Mesenchymal stem cell (in vitro differentiated cells and primary cell): ENCODE results near the gene BDKRB2.

ENCODE experiments used
- DNase-seq: peaks from one replicate; pipeline ENCODE4 v3.0.0-alpha.2; 2013
- H2AFZ ChIP-seq: one replicate; pipeline ENCODE4 v1.6.1; 2013; ENCODE audit warnings: low read depth, mild to moderate bottlenecking, control low read depth, inconsistent platforms, low read length, moderate library complexity
- H2AK5ac ChIP-seq: 2 replicates; pipeline ENCODE4 v1.6.1; 2013; ENCODE audit warnings: low read length, moderate library complexity, mild to moderate bottlenecking, inconsistent platforms; ENCODE audit not compliant: severe bottlenecking
- H2BK120ac ChIP-seq: one replicate; pipeline ENCODE4 v1.6.1; 2013; ENCODE audit warnings: low read depth, mild to moderate bottlenecking, inconsistent platforms, low read length, moderate library complexity
- H2BK12ac ChIP-seq, 2 experiments: one replicate each; pipeline ENCODE4 v1.6.1; 2013; ENCODE audit warnings: inconsistent platforms in 2 of 2, low read length in 2 of 2, mild to moderate bottlenecking in 2 of 2, moderate library complexity in 2 of 2, control low read depth in 1 of 2
- H2BK15ac ChIP-seq: one replicate; pipeline ENCODE4 v1.6.1; 2013; ENCODE audit warnings: mild to moderate bottlenecking, low read depth, inconsistent platforms; ENCODE audit not compliant: poor library complexity, severe bottlenecking
- H2BK5ac ChIP-seq: 2 replicates; pipeline ENCODE4 v1.6.1; 2013; ENCODE audit warnings: low read depth, mild to moderate bottlenecking, low read length, control low read depth, inconsistent platforms; ENCODE audit not compliant: poor library complexity, severe bottlenecking
- H3K14ac ChIP-seq, 2 experiments: one replicate each; pipeline ENCODE4 v1.6.1; 2013; ENCODE audit warnings: inconsistent platforms in 2 of 2, low read length in 2 of 2, control low read depth in 1 of 2, mild to moderate bottlenecking in 1 of 2, moderate library complexity in 1 of 2
- H3K18ac ChIP-seq, 2 experiments: one replicate each; pipeline ENCODE4 v1.6.1; 2013; ENCODE audit warnings: inconsistent platforms in 2 of 2, low read length in 2 of 2, control low read depth in 1 of 2, low read depth in 1 of 2, mild to moderate bottlenecking in 1 of 2
- H3K23ac ChIP-seq, 2 experiments: one replicate each; pipeline ENCODE4 v1.6.1; 2013; ENCODE audit warnings: inconsistent platforms in 2 of 2, low read length in 2 of 2, mild to moderate bottlenecking in 2 of 2, moderate library complexity in 2 of 2, control low read depth in 1 of 2
- H3K27ac ChIP-seq: 2 replicates; pipeline ENCODE4 v1.5.1; 2013; ENCODE audit warnings: mild to moderate bottlenecking, moderate library complexity, low read length, control low read depth, inconsistent platforms; ENCODE audit not compliant: poor library complexity, severe bottlenecking
- H3K27me3 ChIP-seq, 2 experiments: 2 replicates each; pipeline versions ENCODE4 v1.6.1 to v1.7.0; 2013; ENCODE audit warnings: low read length in 2 of 2, mild to moderate bottlenecking in 2 of 2, moderate library complexity in 2 of 2, control low read depth in 1 of 2, inconsistent platforms in 1 of 2; ENCODE audit not compliant: control insufficient read depth in 1 of 2, insufficient read depth in 1 of 2
- H3K36me3 ChIP-seq, 2 experiments: 2 replicates each; pipeline versions ENCODE4 v1.6.1 to v1.7.0; 2013; ENCODE audit warnings: low read length in 2 of 2, control low read depth in 1 of 2, inconsistent platforms in 1 of 2, low read depth in 1 of 2, mild to moderate bottlenecking in 1 of 2; ENCODE audit not compliant: insufficient read depth in 2 of 2, control insufficient read depth in 1 of 2
- H3K4ac ChIP-seq, 2 experiments: one replicate each; pipeline ENCODE4 v1.6.1; 2013; ENCODE audit warnings: inconsistent platforms in 2 of 2, low read length in 2 of 2, mild to moderate bottlenecking in 2 of 2, moderate library complexity in 2 of 2, control low read depth in 1 of 2, low read depth in 1 of 2
- H3K4me1 ChIP-seq: 2 replicates; pipeline ENCODE4 v1.6.1; 2013; ENCODE audit warnings: low read depth, low read length, control low read depth; ENCODE audit not compliant: control insufficient read depth, insufficient read depth
- H3K4me2 ChIP-seq: 2 replicates; pipeline ENCODE4 v1.6.1; 2013; ENCODE audit warnings: low read length, mild to moderate bottlenecking, inconsistent platforms; ENCODE audit not compliant: poor library complexity, severe bottlenecking
- H3K4me3 ChIP-seq, 2 experiments: 2 replicates each; pipeline versions ENCODE4 v1.5.1 to v1.7.0; 2013; ENCODE audit warnings: low read length in 2 of 2, mild to moderate bottlenecking in 2 of 2, control low read depth in 1 of 2, low read depth in 1 of 2; ENCODE audit not compliant: insufficient read depth in 1 of 2
- H3K79me1 ChIP-seq: replicated peaks from 2 replicates; pipeline ENCODE4 v1.6.1; 2013; ENCODE audit warnings: mild to moderate bottlenecking, control low read depth, low read length, inconsistent platforms; ENCODE audit not compliant: poor library complexity, severe bottlenecking
- H3K9ac ChIP-seq: 2 replicates; pipeline ENCODE4 v1.7.0; 2013; ENCODE audit warnings: mild to moderate bottlenecking, low read length, moderate library complexity
- H3K9me3 ChIP-seq: 2 replicates; pipeline ENCODE4 v1.7.0; 2013; ENCODE audit warnings: mild to moderate bottlenecking, low read length; ENCODE audit not compliant: control insufficient read depth
- H4K8ac ChIP-seq: one replicate; pipeline ENCODE4 v1.6.1; 2013; ENCODE audit warnings: inconsistent platforms, mild to moderate bottlenecking, low read length, moderate library complexity
- H4K91ac ChIP-seq: one replicate; pipeline ENCODE4 v1.6.1; 2013; ENCODE audit warnings: mild to moderate bottlenecking, low read length, inconsistent platforms
- WGBS: methylation state at CpG from one replicate; pipeline ENCODE4 v1.1.7; 2013; ENCODE audit warnings: mixed read lengths; 5-methylcytosine and 5-hydroxymethylcytosine counted together

Gene BDKRB2

GRCh38 chr14:96177766-96178375 is 26.8 kb upstream of the BDKRB2 start:
- H3K4me1 ChIP-seq: peaks cover 7% of the 10 kb centered on the region
- no peak overlapping the region for H2BK5ac ChIP-seq
- no peak overlapping the region for H2AFZ ChIP-seq
- no peak overlapping the region for H2BK120ac ChIP-seq
- no peak overlapping the region for H3K27ac ChIP-seq
- H3K79me1 ChIP-seq: no peaks in the 10 kb centered on the region
- no peaks in the 10 kb centered on the region for H3K9me3 ChIP-seq
- H3K27me3 ChIP-seq: peaks cover 0 to 19% of the 10 kb centered on the region in 2 experiments
- peak overlapping the region; percentile 71 for H3K9ac ChIP-seq
- peak overlapping the region in 1 of 2 experiments; percentile 18 for H3K14ac ChIP-seq
- H4K8ac ChIP-seq: no peak overlapping the region
- peak overlapping the region; percentile 24 for H2AK5ac ChIP-seq
- no peak overlapping the region for H3K4ac ChIP-seq
- WGBS: 49% methylated on average over 8 of the region's 10 CpGs
- H3K18ac ChIP-seq: peak overlapping the region; percentile 18 to 47
- H3K36me3 ChIP-seq: no peaks in the 10 kb centered on the region
- no peak overlapping the region for H3K4me2 ChIP-seq
- DNase-seq: peak; percentile 24
- H4K91ac ChIP-seq: peak overlapping the region; percentile 40
- H2BK15ac ChIP-seq: no peak overlapping the region
- no peak overlapping the region for H3K23ac ChIP-seq
- peak overlapping the region in 1 of 2 experiments; percentile 5 for H3K4me3 ChIP-seq
- peak overlapping the region in 1 of 2 experiments; percentile 21 for H2BK12ac ChIP-seq

- Histone ChIP-seq H3K9me3 (no peaks in the 10 kb centered on the region), H2AK5ac (no peak overlapping the region), H2BK5ac (no peak overlapping the region), H3K23ac (no peak overlapping the region), H3K4me3 (no peak overlapping the region), H4K91ac (peak overlapping the region; percentile 56), H4K8ac (no peak overlapping the region), H2BK12ac (peak overlapping the region; percentile 38 to 77), H2AFZ (peak overlapping the region; percentile 43), H3K4me2 (no peak overlapping the region), H3K27ac (no peak overlapping the region), H2BK120ac (no peak overlapping the region), H3K4me1 (peaks cover 7% of the 10 kb centered on the region), H3K4ac (no peak overlapping the region), H3K14ac (no peak overlapping the region), H3K36me3 (no peaks in the 10 kb centered on the region), H2BK15ac (no peak overlapping the region), H3K79me1 (no peaks in the 10 kb centered on the region), H3K9ac (peak overlapping the region; percentile 71), H3K18ac (peak overlapping the region in 1 of 2 experiments; percentile 34), H3K27me3 (peaks cover 0 to 13% of the 10 kb centered on the region in 2 experiments)
- peak; percentile 17 for DNase-seq
- 75% methylated on average over 10 of the region's 10 CpGs for WGBS
Observed at GRCh38 chr14:96178461-96179321, 25.9 kb upstream of the BDKRB2 start.

- Histone ChIP-seq H3K9me3 (no peaks in the 10 kb centered on the region), H2BK15ac (no peak overlapping the region), H4K91ac (no peak overlapping the region), H3K18ac (no peak overlapping the region), H2AK5ac (no peak overlapping the region), H3K4ac (no peak overlapping the region), H2BK120ac (no peak overlapping the region), H2BK5ac (no peak overlapping the region), H3K27ac (no peak overlapping the region), H4K8ac (no peak overlapping the region), H2AFZ (no peak overlapping the region), H3K14ac (no peak overlapping the region), H3K36me3 (no peaks in the 10 kb centered on the region), H3K4me1 (peaks cover 10% of the 10 kb centered on the region), H3K23ac (no peak overlapping the region), H3K9ac (no peak overlapping the region), H2BK12ac (no peak overlapping the region), H3K4me3 (no peak overlapping the region), H3K4me2 (no peak overlapping the region), H3K27me3 (no peaks in the 10 kb centered on the region), H3K79me1 (no peaks in the 10 kb centered on the region)
- 94% methylated on average over 5 of the region's 7 CpGs for WGBS
- DNase-seq: no peak
Observed at GRCh38 chr14:96180043-96180874, 24.4 kb upstream of the BDKRB2 start.
